ENCODE data around the gene ACAN. TPM values are rescaled to one million over a fixed set of nuclear protein-coding genes. Genes with fewer than 3 reads are reported as not detected.

Gene ACAN
- total RNA-seq, 1 donor from 2014 or later: 2.0 TPM

DNA sequence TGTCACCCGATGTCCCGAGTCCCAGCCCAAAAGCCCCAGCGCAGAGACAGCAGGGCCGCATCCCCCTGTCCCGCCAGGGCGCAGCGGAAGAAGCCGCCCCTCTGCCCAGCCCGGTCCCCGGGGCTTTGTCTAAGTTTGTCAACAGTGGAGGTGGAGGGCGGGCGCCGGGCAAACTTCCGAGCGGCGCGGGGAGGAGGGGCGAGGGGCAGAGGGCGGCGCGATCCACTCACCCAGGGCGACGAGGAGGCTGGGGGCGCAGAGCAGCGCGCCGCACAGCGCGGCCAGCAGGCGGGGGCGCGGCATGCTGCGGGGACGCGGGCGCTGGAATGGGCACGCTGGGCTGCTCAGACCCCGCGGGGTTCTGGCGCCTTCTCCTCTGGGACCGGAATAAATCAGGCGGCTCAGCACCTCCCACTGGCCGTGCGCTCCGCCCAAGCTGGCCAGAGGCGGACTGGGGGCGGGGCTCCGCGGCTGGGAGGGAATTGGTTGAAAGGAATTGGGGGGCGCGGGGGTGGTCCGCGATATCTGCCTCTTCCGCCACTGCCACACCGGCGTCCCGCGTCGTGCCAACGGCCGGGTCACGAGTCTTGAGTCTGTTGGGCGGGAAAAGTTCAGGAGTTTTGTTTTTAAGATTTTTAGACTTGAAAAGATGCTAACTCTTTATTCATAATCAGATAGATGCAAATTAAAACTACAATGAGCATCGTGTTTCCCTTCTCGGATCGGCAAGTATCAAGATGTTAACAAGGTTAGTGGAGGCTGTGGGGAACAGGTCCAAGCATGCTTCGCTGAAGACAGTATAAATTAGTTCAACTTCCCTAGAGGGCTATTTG, 110.0 kb downstream of the ACAN start, which contains the start of gene MFGE8:
Gene MFGE8 (minus strand): TSS at position 363 of the 833 bp plus-strand sequence. CDS start 60 bp downstream, at position 303.
- Mint-ChIP-seq H3K27me3 (no peaks in the 10 kb centered on the region), H3K36me3 (ENCODE audit: insufficient read depth) (peaks cover 14% of the 10 kb centered on the region), H3K9me3 (ENCODE audit: low read depth) (no peaks in the 10 kb centered on the region), H3K27ac (peak within 1 kb of the TSS; percentile 94), H3K4me1 (ENCODE audit: low read depth) (peaks cover 31% of the 10 kb centered on the region), H3K4me3 (ENCODE audit: low read depth) (peak within 1 kb of the TSS; percentile 88)
- peak; percentile 82 for DNase-seq (ENCODE audit: low spot score, unreplicated experiment)
- TF ChIP-seq, protein P1, sequence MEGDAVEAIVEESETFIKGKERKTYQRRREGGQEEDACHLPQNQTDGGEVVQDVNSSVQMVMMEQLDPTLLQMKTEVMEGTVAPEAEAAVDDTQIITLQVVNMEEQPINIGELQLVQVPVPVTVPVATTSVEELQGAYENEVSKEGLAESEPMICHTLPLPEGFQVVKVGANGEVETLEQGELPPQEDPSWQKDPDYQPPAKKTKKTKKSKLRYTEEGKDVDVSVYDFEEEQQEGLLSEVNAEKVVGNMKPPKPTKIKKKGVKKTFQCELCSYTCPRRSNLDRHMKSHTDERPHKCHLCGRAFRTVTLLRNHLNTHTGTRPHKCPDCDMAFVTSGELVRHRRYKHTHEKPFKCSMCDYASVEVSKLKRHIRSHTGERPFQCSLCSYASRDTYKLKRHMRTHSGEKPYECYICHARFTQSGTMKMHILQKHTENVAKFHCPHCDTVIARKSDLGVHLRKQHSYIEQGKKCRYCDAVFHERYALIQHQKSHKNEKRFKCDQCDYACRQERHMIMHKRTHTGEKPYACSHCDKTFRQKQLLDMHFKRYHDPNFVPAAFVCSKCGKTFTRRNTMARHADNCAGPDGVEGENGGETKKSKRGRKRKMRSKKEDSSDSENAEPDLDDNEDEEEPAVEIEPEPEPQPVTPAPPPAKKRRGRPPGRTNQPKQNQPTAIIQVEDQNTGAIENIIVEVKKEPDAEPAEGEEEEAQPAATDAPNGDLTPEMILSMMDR (IDR thresholded peaks at IDR 0.05; ENCODE audit: unreplicated experiment): peak; percentile 37

DNA sequence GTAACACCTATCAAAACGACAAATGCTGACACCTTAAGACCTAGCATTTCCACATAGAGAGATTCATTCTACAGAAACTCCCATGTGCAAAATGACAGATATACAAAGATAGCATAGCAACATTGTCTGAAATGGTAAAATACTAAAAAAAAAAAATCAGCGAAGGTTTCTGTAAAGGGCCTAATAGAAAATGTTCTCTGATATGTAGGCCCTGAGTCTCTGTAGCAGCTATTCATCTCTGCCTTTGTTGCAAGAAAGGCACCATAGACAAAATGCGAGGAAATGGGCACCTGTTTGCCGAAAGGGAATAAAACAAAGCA, 110.6 kb downstream of the ACAN start:
- Mint-ChIP-seq H3K36me3 (ENCODE audit: insufficient read depth) (peaks cover 13% of the 10 kb centered on the region), H3K4me1 (ENCODE audit: low read depth) (peaks cover 30% of the 10 kb centered on the region), H3K27me3 (peaks cover 1% of the 10 kb centered on the region), H3K4me3 (ENCODE audit: low read depth) (peak overlapping the region; percentile 88), H3K9me3 (ENCODE audit: low read depth) (no peaks in the 10 kb centered on the region), H3K27ac (no peak overlapping the region)
- TF ChIP-seq, protein P1 (IDR thresholded peaks at IDR 0.05; ENCODE audit: unreplicated experiment): no peak
- no peak for DNase-seq (ENCODE audit: low spot score, unreplicated experiment)

DNA sequence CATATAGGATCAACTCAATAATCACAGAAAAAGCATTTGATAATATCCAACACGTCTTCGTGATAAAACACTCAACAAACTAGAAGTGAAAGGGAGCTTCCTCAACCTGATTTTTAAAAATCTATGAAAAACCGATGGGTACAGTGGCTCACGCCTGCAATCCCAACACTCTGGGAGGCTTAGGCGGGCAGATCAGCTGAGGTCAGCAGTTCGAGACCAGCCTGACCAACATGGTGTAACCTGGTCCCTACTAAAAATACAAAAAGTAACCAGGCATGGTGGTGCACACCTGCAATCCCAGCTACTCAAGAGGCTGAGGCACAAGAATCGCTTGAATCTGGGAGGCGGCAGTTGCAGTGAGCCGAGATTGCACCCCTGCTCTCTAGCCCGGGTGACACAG, 112.1 kb downstream of the ACAN start:
- TF ChIP-seq, protein P1 (IDR thresholded peaks at IDR 0.05; ENCODE audit: unreplicated experiment): no peak
- no peak for DNase-seq (ENCODE audit: low spot score, unreplicated experiment)
- no peaks in the 10 kb centered on the region for H3K9me3 Mint-ChIP-seq (ENCODE audit: low read depth)
- H3K27me3 Mint-ChIP-seq: peaks cover 3% of the 10 kb centered on the region
- peaks cover 30% of the 10 kb centered on the region for H3K4me1 Mint-ChIP-seq (ENCODE audit: low read depth)
- no peak overlapping the region for H3K4me3 Mint-ChIP-seq (ENCODE audit: low read depth)
- H3K27ac Mint-ChIP-seq: no peak overlapping the region
- peaks cover 3% of the 10 kb centered on the region for H3K36me3 Mint-ChIP-seq (ENCODE audit: insufficient read depth)

DNA sequence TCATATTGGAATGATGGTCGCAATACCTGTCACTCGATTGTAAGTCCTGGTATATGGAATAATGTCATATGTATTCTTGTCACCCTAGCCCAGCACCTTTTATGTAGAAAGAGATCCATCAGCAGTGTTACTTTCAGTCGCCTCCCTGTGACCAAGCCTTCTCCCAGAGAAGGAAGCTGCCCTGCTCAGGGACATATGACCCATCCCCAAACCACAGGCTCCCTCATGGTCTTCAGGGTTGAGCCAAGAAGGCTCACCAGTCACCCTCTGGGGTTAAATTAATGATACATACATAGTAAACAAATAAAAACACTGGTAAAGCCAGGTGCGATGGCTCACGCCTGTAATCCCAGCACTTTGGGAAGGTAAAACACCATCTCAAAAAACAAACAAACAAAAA, 114.5 kb downstream of the ACAN start:
- Mint-ChIP-seq H3K4me1 (ENCODE audit: low read depth) (peaks cover 20% of the 10 kb centered on the region), H3K27me3 (peaks cover 3% of the 10 kb centered on the region), H3K9me3 (ENCODE audit: low read depth) (no peaks in the 10 kb centered on the region), H3K4me3 (ENCODE audit: low read depth) (no peak overlapping the region), H3K36me3 (ENCODE audit: insufficient read depth) (no peaks in the 10 kb centered on the region), H3K27ac (no peak overlapping the region)
- no peak for DNase-seq (ENCODE audit: low spot score, unreplicated experiment)
- TF ChIP-seq, protein P1 (IDR thresholded peaks at IDR 0.05; ENCODE audit: unreplicated experiment): no peak

DNA sequence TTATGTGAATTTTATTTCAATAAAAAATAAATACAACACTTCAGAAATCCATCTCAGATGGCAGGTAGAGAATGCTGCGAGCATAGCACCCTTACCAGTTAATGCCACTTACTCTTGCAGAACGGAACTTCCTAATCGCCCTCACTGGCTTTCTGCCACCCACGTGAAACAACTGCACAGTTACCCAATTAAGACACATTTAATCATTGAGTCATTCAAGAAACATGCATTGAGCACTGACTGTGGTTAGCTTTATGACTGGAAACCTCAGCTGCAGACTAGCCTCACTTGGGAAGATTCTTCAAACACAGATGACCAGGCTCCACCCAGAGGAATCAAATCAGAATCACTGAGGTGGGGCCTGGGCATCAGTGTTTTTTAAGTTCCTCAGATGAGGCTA, 115.5 kb downstream of the ACAN start:
- H3K4me1 Mint-ChIP-seq (ENCODE audit: low read depth): peaks cover 17% of the 10 kb centered on the region
- H3K36me3 Mint-ChIP-seq (ENCODE audit: insufficient read depth): no peaks in the 10 kb centered on the region
- H3K4me3 Mint-ChIP-seq (ENCODE audit: low read depth): no peak overlapping the region
- TF ChIP-seq, protein P1 (IDR thresholded peaks at IDR 0.05; ENCODE audit: unreplicated experiment): no peak
- H3K27me3 Mint-ChIP-seq: peaks cover 3% of the 10 kb centered on the region
- H3K27ac Mint-ChIP-seq: no peak overlapping the region
- no peak for DNase-seq (ENCODE audit: low spot score, unreplicated experiment)
- no peaks in the 10 kb centered on the region for H3K9me3 Mint-ChIP-seq (ENCODE audit: low read depth)

Measured in progenitor cell of endocrine pancreas (in vitro differentiated cells).